Liver (tissue), 9 donors: ENCODE measurements around the gene DDX55. TPM values are rescaled to one million over a fixed set of nuclear protein-coding genes. Genes with fewer than 3 reads are reported as not detected.

ENCODE experiments used
- DNase-seq: peaks from one replicate; pipeline ENCODE4 v3.0.0-alpha.2; 2017; ENCODE audit warnings: low spot score
- H3K27ac ChIP-seq, 2 donors: one replicate each; pipeline ENCODE4 v1.7.0; 2013; ENCODE audit warnings: inconsistent platforms in 2 of 2, low read length in 2 of 2, control low read depth in 1 of 2, low read depth in 1 of 2, mild to moderate bottlenecking in 1 of 2
- H3K27me3 ChIP-seq, 4 donors: one replicate each; pipeline versions ENCODE4 v1.6.1 to v1.7.0; 2013; ENCODE audit warnings: low read length in 3 of 4, inconsistent platforms in 1 of 4, mild to moderate bottlenecking in 1 of 4, moderate library complexity in 1 of 4; ENCODE audit not compliant: control insufficient read depth in 4 of 4, insufficient read depth in 4 of 4
- H3K36me3 ChIP-seq, 4 donors: one replicate each; pipeline versions ENCODE4 v1.6.1 to v1.7.0; 2013; ENCODE audit warnings: low read length in 3 of 4, mild to moderate bottlenecking in 3 of 4, low read depth in 1 of 4, moderate library complexity in 1 of 4; ENCODE audit not compliant: control insufficient read depth in 4 of 4, insufficient read depth in 3 of 4
- H3K4me1 ChIP-seq, 4 donors: one replicate each; pipeline versions ENCODE4 v1.6.1 to v1.7.0; 2013; ENCODE audit warnings: low read length in 3 of 4, mild to moderate bottlenecking in 3 of 4, moderate library complexity in 1 of 4; ENCODE audit not compliant: control insufficient read depth in 4 of 4, insufficient read depth in 4 of 4
- H3K4me3 ChIP-seq, 3 donors: one replicate each; pipeline versions ENCODE4 v1.6.1 to v1.7.0; 2013; ENCODE audit warnings: low read length in 3 of 3, control low read depth in 1 of 3, low read depth in 1 of 3, mild to moderate bottlenecking in 1 of 3
- H3K9ac ChIP-seq, 2 donors: one replicate each; pipeline ENCODE4 v1.7.0; 2013; ENCODE audit warnings: low read length in 2 of 2, mild to moderate bottlenecking in 2 of 2, moderate library complexity in 2 of 2, control low read depth in 1 of 2, low read depth in 1 of 2
- H3K9me3 ChIP-seq, 4 donors: one replicate each; pipeline versions ENCODE4 v1.6.1 to v1.7.0; 2013; ENCODE audit warnings: low read length in 3 of 4; ENCODE audit not compliant: control insufficient read depth in 4 of 4
- EGR1 ChIP-seq, 2 donors: IDR thresholded peaks; 2 replicates each; pipeline ENCODE4 v1.6.1; 2016 to 2018; ENCODE audit warnings: antibody characterized with exemption in 2 of 2, low read depth in 2 of 2
- FOXA1 ChIP-seq: IDR thresholded peaks from 2 replicates; pipeline ENCODE4 v1.6.1; 2016; ENCODE audit warnings: antibody characterized with exemption
- FOXA2 ChIP-seq: IDR thresholded peaks from 2 replicates; pipeline ENCODE4 v1.6.1; 2016; ENCODE audit warnings: antibody characterized with exemption
- GABPA ChIP-seq, 2 donors: IDR thresholded peaks in 1 of 2; conservative IDR thresholded peaks in 1 of 2; 2 replicates each; pipeline ENCODE4 v1.6.1; 2016; ENCODE audit warnings: antibody characterized with exemption in 2 of 2, mild to moderate bottlenecking in 1 of 2, moderate library complexity in 1 of 2
- HNF4A ChIP-seq, 2 donors: conservative IDR thresholded peaks; 2 replicates each; pipeline ENCODE4 v1.6.1; 2016; ENCODE audit warnings: antibody characterized with exemption in 2 of 2, mild to moderate bottlenecking in 2 of 2
- HNF4G ChIP-seq: IDR thresholded peaks from 2 replicates; pipeline ENCODE4 v1.6.1; 2016; ENCODE audit warnings: antibody characterized with exemption
- JUND ChIP-seq, 2 donors: IDR thresholded peaks; 2 replicates each; pipeline ENCODE4 v1.6.1; 2016; ENCODE audit warnings: antibody characterized with exemption in 2 of 2
- NR2F2 ChIP-seq: IDR thresholded peaks from 2 replicates; pipeline ENCODE4 v1.6.1; 2016; ENCODE audit warnings: antibody characterized with exemption
- RAD21 ChIP-seq, 2 donors: IDR thresholded peaks; 2 replicates each; pipeline ENCODE4 v1.6.1; 2016; ENCODE audit warnings: antibody characterized with exemption in 2 of 2, mild to moderate bottlenecking in 2 of 2
- RXRA ChIP-seq, 2 donors: IDR thresholded peaks; 2 replicates each; pipeline ENCODE4 v1.6.1; 2017 to 2018; ENCODE audit warnings: antibody characterized with exemption in 2 of 2, mild to moderate bottlenecking in 1 of 2
- SP1 ChIP-seq: IDR thresholded peaks from 2 replicates; pipeline ENCODE4 v1.6.1; 2018; ENCODE audit warnings: antibody characterized with exemption, mild to moderate bottlenecking
- TAF1 ChIP-seq: conservative IDR thresholded peaks from 2 replicates; pipeline ENCODE4 v1.6.1; 2016; ENCODE audit warnings: antibody characterized with exemption, mild to moderate bottlenecking
- YY1 ChIP-seq: IDR thresholded peaks from 2 replicates; pipeline ENCODE4 v1.6.1; 2016; ENCODE audit warnings: antibody characterized with exemption, mild to moderate bottlenecking
- WGBS: extraction: QIAGEN DNeasy Blood & Tissue Kit; methylation state at CpG from one replicate; pipeline ENCODE4 v1.1.7; 2013; 5-methylcytosine and 5-hydroxymethylcytosine counted together
- polyA plus RNA-seq, 2 donors: library from polyadenylated mRNA; stranded (reverse) in 1 of 2; unstranded in 1 of 2; fragments of 200-250 nt in 1 of 2; fragments of >200 nt in 1 of 2; fragmentation: Nextera tagmentation in 1 of 2; extraction: Ambion mirVana in 1 of 2; gene quantifications; one replicate each; pipeline versions ENCODE4 v1.2.1 to v1.2.3, GENCODE V29; 2013 to 2015
- total RNA-seq, 2 donors: library from RNA; depleted of rRNA; stranded (reverse); fragments of >200 nt; gene quantifications; one replicate each; pipeline ENCODE4 v1.2.3, GENCODE V29; 2014
- TF ChIP-seq, protein P1 (sequence below): IDR thresholded peaks from 2 replicates; pipeline ENCODE4 v1.6.1; 2016; ENCODE audit warnings: antibody characterized with exemption
- TF ChIP-seq, protein P2 (sequence below): IDR thresholded peaks from 2 replicates; pipeline ENCODE4 v1.6.1; 2016; ENCODE audit warnings: antibody characterized with exemption
- TF ChIP-seq, protein P3 (sequence below): fragments of 150-350 bp; IDR thresholded peaks from 2 replicates; pipeline ENCODE4 v1.5.1; 2017; ENCODE audit warnings: improper control_type of control experiment, low read depth, low read length; ENCODE audit not compliant: missing input control
- TF ChIP-seq, protein P4 (sequence below): IDR thresholded peaks from 2 replicates; pipeline ENCODE4 v1.6.1; 2016; ENCODE audit warnings: antibody characterized with exemption
- TF ChIP-seq, protein P5 (sequence below): IDR thresholded peaks from 2 replicates; pipeline ENCODE4 v1.6.1; 2016; ENCODE audit warnings: antibody characterized with exemption, mild to moderate bottlenecking
- donor health status: healthy.
- donor health status: healthy.
- donor health status: healthy.
- donor health status: healthy.
- donor health status: healthy.

The DDX55 gene
- total and polyA plus RNA-seq, 4 donors, result 6.9 to 13.4 (median 9.6) TPM

DNA sequence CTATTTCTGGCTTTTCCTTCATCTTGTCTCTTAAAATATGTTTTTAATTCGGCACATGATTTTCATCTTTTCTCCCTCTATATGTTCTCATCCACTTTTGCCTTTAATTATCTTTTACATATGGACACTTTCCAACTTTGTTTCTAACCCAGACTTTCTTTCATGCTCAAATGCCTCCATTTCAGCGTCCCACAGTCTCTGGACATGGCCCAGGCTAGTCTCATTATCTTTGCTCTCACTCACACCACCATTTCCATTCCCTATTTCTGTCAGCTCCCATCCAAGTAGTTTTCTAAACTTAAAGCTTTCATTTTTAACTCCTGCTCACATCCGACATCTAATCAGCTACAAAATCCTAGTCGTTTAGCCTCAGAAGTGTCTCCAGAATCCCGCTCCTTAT lies 46.5 kb downstream of the DDX55 start:
- Histone ChIP-seq H3K4me1 (no peaks in the 10 kb centered on the region), H3K27me3 (no peaks in the 10 kb centered on the region), H3K36me3 (peaks cover 6 to 46% (median 20%) of the 10 kb centered on the region in 4 donors), H3K9me3 (no peaks in the 10 kb centered on the region), H3K27ac (no peak overlapping the region), H3K9ac (no peak overlapping the region), H3K4me3 (no peak overlapping the region)
- DNase-seq, result no peak
- WGBS, result 96% methylated on average over 5 of the region's 5 CpGs
- TF ChIP-seq FOXA1 (no peak), JUND (IDR thresholded peaks at IDR 0.05) (no peak), HNF4G (no peak), YY1 (no peak), EGR1 (IDR thresholded peaks at IDR 0.05; ENCODE audit: low read depth in 2 of 2) (no peak), GABPA (IDR thresholded peaks at IDR 0.05 in 1 of 2, conservative IDR thresholded peaks at IDR 0.05 in 1 of 2) (no peak), RAD21 (IDR thresholded peaks at IDR 0.05) (no peak), FOXA2 (no peak), HNF4A (conservative IDR thresholded peaks at IDR 0.05) (no peak), SP1 (no peak), NR2F2 (no peak), RXRA (IDR thresholded peaks at IDR 0.05) (no peak), TAF1 (no peak)
- TF ChIP-seq, protein P1, sequence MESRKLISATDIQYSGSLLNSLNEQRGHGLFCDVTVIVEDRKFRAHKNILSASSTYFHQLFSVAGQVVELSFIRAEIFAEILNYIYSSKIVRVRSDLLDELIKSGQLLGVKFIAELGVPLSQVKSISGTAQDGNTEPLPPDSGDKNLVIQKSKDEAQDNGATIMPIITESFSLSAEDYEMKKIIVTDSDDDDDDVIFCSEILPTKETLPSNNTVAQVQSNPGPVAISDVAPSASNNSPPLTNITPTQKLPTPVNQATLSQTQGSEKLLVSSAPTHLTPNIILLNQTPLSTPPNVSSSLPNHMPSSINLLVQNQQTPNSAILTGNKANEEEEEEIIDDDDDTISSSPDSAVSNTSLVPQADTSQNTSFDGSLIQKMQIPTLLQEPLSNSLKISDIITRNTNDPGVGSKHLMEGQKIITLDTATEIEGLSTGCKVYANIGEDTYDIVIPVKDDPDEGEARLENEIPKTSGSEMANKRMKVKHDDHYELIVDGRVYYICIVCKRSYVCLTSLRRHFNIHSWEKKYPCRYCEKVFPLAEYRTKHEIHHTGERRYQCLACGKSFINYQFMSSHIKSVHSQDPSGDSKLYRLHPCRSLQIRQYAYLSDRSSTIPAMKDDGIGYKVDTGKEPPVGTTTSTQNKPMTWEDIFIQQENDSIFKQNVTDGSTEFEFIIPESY, result no peak
- TF ChIP-seq, protein P2, sequence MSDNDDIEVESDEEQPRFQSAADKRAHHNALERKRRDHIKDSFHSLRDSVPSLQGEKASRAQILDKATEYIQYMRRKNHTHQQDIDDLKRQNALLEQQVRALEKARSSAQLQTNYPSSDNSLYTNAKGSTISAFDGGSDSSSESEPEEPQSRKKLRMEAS, result no peak
- TF ChIP-seq, protein P3, sequence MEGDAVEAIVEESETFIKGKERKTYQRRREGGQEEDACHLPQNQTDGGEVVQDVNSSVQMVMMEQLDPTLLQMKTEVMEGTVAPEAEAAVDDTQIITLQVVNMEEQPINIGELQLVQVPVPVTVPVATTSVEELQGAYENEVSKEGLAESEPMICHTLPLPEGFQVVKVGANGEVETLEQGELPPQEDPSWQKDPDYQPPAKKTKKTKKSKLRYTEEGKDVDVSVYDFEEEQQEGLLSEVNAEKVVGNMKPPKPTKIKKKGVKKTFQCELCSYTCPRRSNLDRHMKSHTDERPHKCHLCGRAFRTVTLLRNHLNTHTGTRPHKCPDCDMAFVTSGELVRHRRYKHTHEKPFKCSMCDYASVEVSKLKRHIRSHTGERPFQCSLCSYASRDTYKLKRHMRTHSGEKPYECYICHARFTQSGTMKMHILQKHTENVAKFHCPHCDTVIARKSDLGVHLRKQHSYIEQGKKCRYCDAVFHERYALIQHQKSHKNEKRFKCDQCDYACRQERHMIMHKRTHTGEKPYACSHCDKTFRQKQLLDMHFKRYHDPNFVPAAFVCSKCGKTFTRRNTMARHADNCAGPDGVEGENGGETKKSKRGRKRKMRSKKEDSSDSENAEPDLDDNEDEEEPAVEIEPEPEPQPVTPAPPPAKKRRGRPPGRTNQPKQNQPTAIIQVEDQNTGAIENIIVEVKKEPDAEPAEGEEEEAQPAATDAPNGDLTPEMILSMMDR, result no peak
- TF ChIP-seq, protein P4, sequence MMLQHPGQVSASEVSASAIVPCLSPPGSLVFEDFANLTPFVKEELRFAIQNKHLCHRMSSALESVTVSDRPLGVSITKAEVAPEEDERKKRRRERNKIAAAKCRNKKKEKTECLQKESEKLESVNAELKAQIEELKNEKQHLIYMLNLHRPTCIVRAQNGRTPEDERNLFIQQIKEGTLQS, result no peak
- TF ChIP-seq, protein P5, sequence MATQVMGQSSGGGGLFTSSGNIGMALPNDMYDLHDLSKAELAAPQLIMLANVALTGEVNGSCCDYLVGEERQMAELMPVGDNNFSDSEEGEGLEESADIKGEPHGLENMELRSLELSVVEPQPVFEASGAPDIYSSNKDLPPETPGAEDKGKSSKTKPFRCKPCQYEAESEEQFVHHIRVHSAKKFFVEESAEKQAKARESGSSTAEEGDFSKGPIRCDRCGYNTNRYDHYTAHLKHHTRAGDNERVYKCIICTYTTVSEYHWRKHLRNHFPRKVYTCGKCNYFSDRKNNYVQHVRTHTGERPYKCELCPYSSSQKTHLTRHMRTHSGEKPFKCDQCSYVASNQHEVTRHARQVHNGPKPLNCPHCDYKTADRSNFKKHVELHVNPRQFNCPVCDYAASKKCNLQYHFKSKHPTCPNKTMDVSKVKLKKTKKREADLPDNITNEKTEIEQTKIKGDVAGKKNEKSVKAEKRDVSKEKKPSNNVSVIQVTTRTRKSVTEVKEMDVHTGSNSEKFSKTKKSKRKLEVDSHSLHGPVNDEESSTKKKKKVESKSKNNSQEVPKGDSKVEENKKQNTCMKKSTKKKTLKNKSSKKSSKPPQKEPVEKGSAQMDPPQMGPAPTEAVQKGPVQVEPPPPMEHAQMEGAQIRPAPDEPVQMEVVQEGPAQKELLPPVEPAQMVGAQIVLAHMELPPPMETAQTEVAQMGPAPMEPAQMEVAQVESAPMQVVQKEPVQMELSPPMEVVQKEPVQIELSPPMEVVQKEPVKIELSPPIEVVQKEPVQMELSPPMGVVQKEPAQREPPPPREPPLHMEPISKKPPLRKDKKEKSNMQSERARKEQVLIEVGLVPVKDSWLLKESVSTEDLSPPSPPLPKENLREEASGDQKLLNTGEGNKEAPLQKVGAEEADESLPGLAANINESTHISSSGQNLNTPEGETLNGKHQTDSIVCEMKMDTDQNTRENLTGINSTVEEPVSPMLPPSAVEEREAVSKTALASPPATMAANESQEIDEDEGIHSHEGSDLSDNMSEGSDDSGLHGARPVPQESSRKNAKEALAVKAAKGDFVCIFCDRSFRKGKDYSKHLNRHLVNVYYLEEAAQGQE, result no peak
